SK-N-SH (cell line): ENCODE data around the gene HLA-DQB2. TPM values are rescaled to one million over a fixed set of nuclear protein-coding genes. Genes with fewer than 3 reads are reported as not detected.

Experiments used
- CTCF ChIA-PET: fragments of 300-600, 350-600 bp; formaldehyde crosslinking; extraction: SDS; loops from one replicate; lab custom pipeline; 2021; lab: Yijun Ruan, JAX
- POLR2A ChIA-PET: fragments of 350-600 bp; sonication (Branson Sonifier 250); formaldehyde crosslinking; extraction: SDS; loops from one replicate; lab custom pipeline; 2020; ENCODE audit warnings: antibody characterized with exemption, inconsistent platforms; lab: Yijun Ruan, JAX
- DNase-seq: peaks from one replicate; pipeline ENCODE4 v3.0.0; 2012
- H2AFZ ChIP-seq: fragments of 200-600 bp; sonication (generic); 2 replicates; pipeline ENCODE4 v1.8.1; 2016; ENCODE audit warnings: antibody characterized with exemption, mild to moderate bottlenecking, low read depth
- H3F3A ChIP-seq: fragments of 200-600 bp; sonication (generic); replicated peaks from 2 replicates; pipeline ENCODE3; 2016; ENCODE audit warnings: antibody characterized with exemption, mild to moderate bottlenecking; ENCODE audit not compliant: insufficient read depth
- H3K27ac ChIP-seq, 2 experiments: fragments of 200-500 bp in 1 of 2; fragments of 200-600 bp in 1 of 2; sonication (Bioruptor generic) in 1 of 2; sonication (generic), shearing (Covaris generic) in 1 of 2; 2 replicates each; pipeline versions ENCODE4 v1.5.1 to v1.6.1; 2014 to 2016; ENCODE audit warnings: low read depth in 2 of 2, inconsistent platforms in 1 of 2, low read length in 1 of 2, mild to moderate bottlenecking in 1 of 2, mixed read lengths in 1 of 2
- H3K27me3 ChIP-seq: fragments of 200-600 bp; sonication (generic), shearing (Covaris generic); 2 replicates; pipeline ENCODE4 v1.6.1; 2016; ENCODE audit warnings: mixed run types; ENCODE audit not compliant: insufficient read depth
- H3K36me3 ChIP-seq, 2 experiments: fragments of 200-500 bp in 1 of 2; fragments of 200-600 bp in 1 of 2; sonication (Bioruptor generic) in 1 of 2; sonication (generic) in 1 of 2; replicated peaks in 1 of 2; 2 replicates each; pipeline versions ENCODE3 to v1.5.1; 2014 to 2016; ENCODE audit warnings: low read length in 1 of 2, mild to moderate bottlenecking in 1 of 2; ENCODE audit not compliant: insufficient read depth in 2 of 2, control insufficient read depth in 1 of 2
- H3K4me1 ChIP-seq, 2 experiments: fragments of 200-500 bp in 1 of 2; fragments of 200-600 bp in 1 of 2; sonication (Bioruptor generic) in 1 of 2; sonication (generic), shearing (Covaris generic) in 1 of 2; 2 replicates each; pipeline versions ENCODE4 v1.5.1 to v1.6.1; 2014 to 2016; ENCODE audit warnings: low read depth in 1 of 2, low read length in 1 of 2, mixed run types in 1 of 2; ENCODE audit not compliant: insufficient read depth in 2 of 2, control insufficient read depth in 1 of 2
- H3K4me2 ChIP-seq: fragments of 200-600 bp; sonication (generic), shearing (Covaris generic); 2 replicates; pipeline ENCODE4 v1.6.1; 2017; ENCODE audit warnings: mixed run types
- H3K4me3 ChIP-seq, 2 experiments: fragments of 200-500 bp in 1 of 2; fragments of 200-600 bp in 1 of 2; sonication (Bioruptor generic) in 1 of 2; sonication (generic), shearing (Covaris generic) in 1 of 2; 2 replicates each; pipeline versions ENCODE4 v1.5.1 to v1.8.1; 2014 to 2016; ENCODE audit warnings: low read depth in 2 of 2, inconsistent platforms in 1 of 2, low read length in 1 of 2, mild to moderate bottlenecking in 1 of 2, mixed read lengths in 1 of 2, moderate library complexity in 1 of 2
- H3K79me2 ChIP-seq: fragments of 200-600 bp; sonication (generic); 2 replicates; pipeline ENCODE4 v1.8.1; 2017; ENCODE audit warnings: mild to moderate bottlenecking; ENCODE audit not compliant: insufficient read depth
- H3K9ac ChIP-seq: fragments of 200-600 bp; sonication (generic); 2 replicates; pipeline ENCODE4 v1.6.1; 2017; ENCODE audit warnings: mixed run types
- H3K9me2 ChIP-seq: fragments of 200-600 bp; sonication (generic); 2 replicates; pipeline ENCODE4 v1.6.1; 2017; ENCODE audit warnings: mixed run types
- H3K9me3 ChIP-seq: fragments of 200-600 bp; sonication (generic); 2 replicates; pipeline ENCODE4 v1.6.1; 2017; ENCODE audit warnings: mixed run types, mild to moderate bottlenecking, moderate library complexity
- H4K20me1 ChIP-seq: fragments of 200-600 bp; sonication (generic); 2 replicates; pipeline ENCODE4 v1.6.1; 2017; ENCODE audit warnings: mild to moderate bottlenecking, mixed run types; ENCODE audit not compliant: insufficient read depth
- CHD2 ChIP-seq: fragments of 150-350 bp; IDR thresholded peaks from 2 replicates; pipeline ENCODE4 v1.6.1; 2018; ENCODE audit warnings: low read length; ENCODE audit not compliant: partially characterized antibody
- ELF1 ChIP-seq: IDR thresholded peaks from 2 replicates; pipeline ENCODE4 v1.4.0; 2012
- EP300 ChIP-seq, 2 experiments: IDR thresholded peaks; 2 replicates each; pipeline versions ENCODE4 v1.4.0 to v1.6.1; 2012; ENCODE audit warnings: borderline replicate concordance in 1 of 2, low read depth in 1 of 2, low read length in 1 of 2
- FOXJ3 ChIP-seq: sonication (generic); formaldehyde crosslinking; IDR thresholded peaks from 2 replicates; pipeline ENCODE4 v1.5.1; 2020; ENCODE audit warnings: mild to moderate bottlenecking, missing genetic modification reagents
- FOXM1 ChIP-seq: IDR thresholded peaks from 2 replicates; pipeline ENCODE4 v1.4.0; 2012; ENCODE audit warnings: low read depth, mild to moderate bottlenecking
- MEF2A ChIP-seq: IDR thresholded peaks from 2 replicates; pipeline ENCODE4 v1.4.0; 2012; ENCODE audit warnings: low read depth, borderline replicate concordance
- MXI1 ChIP-seq: IDR thresholded peaks from 2 replicates; pipeline ENCODE4 v1.6.1; 2012; ENCODE audit warnings: mild to moderate bottlenecking, low read depth, low read length, improper control_type of control experiment
- NFIC ChIP-seq: IDR thresholded peaks from 2 replicates; pipeline ENCODE4 v1.4.0; 2012; ENCODE audit warnings: borderline replicate concordance
- NRF1 ChIP-seq: IDR thresholded peaks from 2 replicates; pipeline ENCODE4 v1.6.1; 2012; ENCODE audit warnings: low read depth, mild to moderate bottlenecking, low read length
- PBX3 ChIP-seq: IDR thresholded peaks from 2 replicates; pipeline ENCODE4; 2012
- POLR2AphosphoS5 ChIP-seq: IDR thresholded peaks from 2 replicates; pipeline ENCODE4 v1.6.1; 2012; ENCODE audit warnings: low read depth, low read length
- RAD21 ChIP-seq: IDR thresholded peaks from 2 replicates; pipeline ENCODE4 v1.6.1; 2012; ENCODE audit warnings: mild to moderate bottlenecking, low read length
- RCOR1 ChIP-seq: fragments of 150-350 bp; IDR thresholded peaks from 2 replicates; pipeline ENCODE4 v1.6.1; 2017; ENCODE audit warnings: antibody characterized with exemption, low read length
- RXRA ChIP-seq: IDR thresholded peaks from 2 replicates; pipeline ENCODE4 v1.4.0; 2012; ENCODE audit warnings: low read depth, mild to moderate bottlenecking, borderline replicate concordance
- SMC3 ChIP-seq: IDR thresholded peaks from 2 replicates; pipeline ENCODE4 v1.6.1; 2012; ENCODE audit warnings: low read depth, low read length, improper control_type of control experiment
- TCF12 ChIP-seq: IDR thresholded peaks from 2 replicates; pipeline ENCODE4 v1.4.0; 2012
- USF1 ChIP-seq: IDR thresholded peaks from 2 replicates; pipeline ENCODE4 v1.4.0; 2012; ENCODE audit warnings: low read depth, borderline replicate concordance
- USF2 ChIP-seq: fragments of 150-350 bp; IDR thresholded peaks from 2 replicates; pipeline ENCODE4 v1.6.1; 2017; ENCODE audit warnings: antibody characterized with exemption, low read length, low read depth, borderline replicate concordance
- ZBTB33 ChIP-seq: IDR thresholded peaks from 2 replicates; pipeline ENCODE4 v1.4.0; 2012; ENCODE audit warnings: low read depth, borderline replicate concordance
- WGBS: methylation state at CpG from one replicate; pipeline ENCODE4 v1.1.6; 2017; ENCODE audit warnings: low lambda C conversion rate; 5-methylcytosine and 5-hydroxymethylcytosine counted together
- polyA plus RNA-seq, 3 experiments: library from polyadenylated mRNA; depleted of rRNA; stranded (reverse); fragments of >200 nt; gene quantifications; 2 replicates each; pipeline ENCODE4 v1.2.3, GENCODE V29; 2012

HLA-DQB2 gene
- polyA plus RNA-seq, 1 of the 3 experiments (the other 2 are of a cell fraction) = not detected

GRCh38 chr6:32742374-32742773 is 21.0 kb downstream of the HLA-DQB2 start (continued):
- TF ChIP-seq RCOR1 (no peak), SMC3 (no peak), ZBTB33 (no peak), NFIC (no peak)

- no peaks in the 10 kb centered on the region for H3K79me2 ChIP-seq
- H3K27ac ChIP-seq = no peak within 1 kb of the TSS
- no peak within 1 kb of the TSS for H2AFZ ChIP-seq
- H3K9me3 ChIP-seq = no peaks in the 10 kb centered on the region
- no peaks in the 10 kb centered on the region for H3K4me1 ChIP-seq
- H3K9ac ChIP-seq = no peak within 1 kb of the TSS
- DNase-seq = no peak
- peaks cover 28% of the 10 kb centered on the region for H3K27me3 ChIP-seq
- H3K9me2 ChIP-seq = no peaks in the 10 kb centered on the region
- 3% methylated on average over 7 of the region's 7 CpGs for whole genome bisulfite sequencing
- ChIA-PET CTCF (no interaction called here), POLR2A (no interaction called here)
- H3K4me2 ChIP-seq = no peak within 1 kb of the TSS
- H3F3A ChIP-seq = no peaks in the 10 kb centered on the region
- H3K36me3 ChIP-seq = no peaks in the 10 kb centered on the region
- TF ChIP-seq ZBTB33 = no peak
- TF ChIP-seq RAD21 = no peak
- TF ChIP-seq MEF2A = no peak
- no peak for TF ChIP-seq NRF1
- TF ChIP-seq FOXM1 = no peak
- no peak for TF ChIP-seq POLR2AphosphoS5
- no peak for TF ChIP-seq USF1
- TF ChIP-seq RCOR1 = no peak
- TF ChIP-seq USF2 = no peak
- no peak for TF ChIP-seq TCF12
- no peak for TF ChIP-seq MXI1
- TF ChIP-seq EP300 (IDR thresholded peaks at IDR 0.05; ENCODE audit: borderline replicate concordance in 1 of 2, low read depth in 1 of 2, low read length in 1 of 2) = no peak
- no peak for TF ChIP-seq RXRA
- TF ChIP-seq NFIC = no peak
- TF ChIP-seq PBX3 = no peak
- TF ChIP-seq FOXJ3 (CRISPR knock-in tag) = no peak
- TF ChIP-seq CHD2 = no peak
- TF ChIP-seq ELF1 = no peak
- no peak within 1 kb of the TSS for H3K4me3 ChIP-seq
- no peaks in the 10 kb centered on the region for H4K20me1 ChIP-seq
Measured at GRCh38 chr6:32741031-32741960, 22.0 kb downstream of the HLA-DQB2 start, which contains the start of gene HLA-DQA2. Gene HLA-DQA2 (plus strand): TSS chr6:32741391. CDS start chr6:32741444, 53 bp downstream.
